Vagina (tissue), 2 donors: ENCODE measurements around the gene VASN. TPM values are rescaled to one million over a fixed set of nuclear protein-coding genes. Genes with fewer than 3 reads are reported as not detected.

ENCODE experiments used
- DNase-seq, 2 donors: peaks; one replicate each; pipeline ENCODE4 v3.0.0-alpha.2; 2017; ENCODE audit errors: extremely low spot score in 2 of 2
- H3K27ac ChIP-seq: fragments of 200-600 bp; sonication (generic); one replicate; pipeline ENCODE4 v1.5.1; 2019
- H3K27me3 ChIP-seq: fragments of 200-600 bp; sonication (generic); one replicate; pipeline ENCODE4 v1.5.1; 2019
- H3K36me3 ChIP-seq, 2 donors: fragments of 200-600 bp; sonication (generic); one replicate each; pipeline ENCODE4 v1.5.1; 2017 to 2019
- H3K4me1 ChIP-seq: fragments of 200-600 bp; sonication (generic); one replicate; pipeline ENCODE4 v1.5.1; 2019
- H3K4me3 ChIP-seq, 2 donors: fragments of 200-600 bp; sonication (generic); 1 replicate in 1 of 2; 2 replicates in 1 of 2; pipeline ENCODE4 v1.5.1; 2016 to 2019
- H3K9me3 ChIP-seq: fragments of 200-600 bp; sonication (generic); one replicate; pipeline ENCODE4 v1.5.1; 2019
- CTCF ChIP-seq, 3 experiments: fragments of 450-650 bp in 2 of 3; fragments of 200-600 bp in 1 of 3; sonication (generic) in 1 of 3; IDR thresholded peaks; one replicate each; pipeline ENCODE4 v1.5.1; 2017 to 2019; ENCODE audit warnings: antibody characterized with exemption in 3 of 3, mild to moderate bottlenecking in 2 of 3, moderate library complexity in 2 of 3
- POLR2A ChIP-seq, 2 donors: fragments of 450-650 bp; IDR thresholded peaks; one replicate each; pipeline ENCODE4 v1.6.1; 2017; ENCODE audit warnings: antibody characterized with exemption in 2 of 2, mild to moderate bottlenecking in 2 of 2, moderate library complexity in 2 of 2
- POLR2AphosphoS5 ChIP-seq, 2 donors: sonication (generic); formaldehyde crosslinking; IDR thresholded peaks; one replicate each; pipeline ENCODE4 v1.9.0; 2017; ENCODE audit warnings: antibody characterized with exemption in 2 of 2, mild to moderate bottlenecking in 2 of 2, low read depth in 1 of 2; ENCODE audit not compliant: insufficient read depth in 1 of 2
- intact Hi-C: fragments of 100-400 bp; cut with DNase I; formaldehyde crosslinking; loops from one replicate; pipeline ENCODE4 v1.15.1; 2023
- total RNA-seq: library from RNA; depleted of rRNA; stranded (reverse); fragments of >200 nt; gene quantifications from one replicate; pipeline ENCODE4 v1.2.3, GENCODE V29; 2016

VASN gene
- total RNA-seq, 1 donor from 2014 or later, result 37.6 TPM

DNA sequence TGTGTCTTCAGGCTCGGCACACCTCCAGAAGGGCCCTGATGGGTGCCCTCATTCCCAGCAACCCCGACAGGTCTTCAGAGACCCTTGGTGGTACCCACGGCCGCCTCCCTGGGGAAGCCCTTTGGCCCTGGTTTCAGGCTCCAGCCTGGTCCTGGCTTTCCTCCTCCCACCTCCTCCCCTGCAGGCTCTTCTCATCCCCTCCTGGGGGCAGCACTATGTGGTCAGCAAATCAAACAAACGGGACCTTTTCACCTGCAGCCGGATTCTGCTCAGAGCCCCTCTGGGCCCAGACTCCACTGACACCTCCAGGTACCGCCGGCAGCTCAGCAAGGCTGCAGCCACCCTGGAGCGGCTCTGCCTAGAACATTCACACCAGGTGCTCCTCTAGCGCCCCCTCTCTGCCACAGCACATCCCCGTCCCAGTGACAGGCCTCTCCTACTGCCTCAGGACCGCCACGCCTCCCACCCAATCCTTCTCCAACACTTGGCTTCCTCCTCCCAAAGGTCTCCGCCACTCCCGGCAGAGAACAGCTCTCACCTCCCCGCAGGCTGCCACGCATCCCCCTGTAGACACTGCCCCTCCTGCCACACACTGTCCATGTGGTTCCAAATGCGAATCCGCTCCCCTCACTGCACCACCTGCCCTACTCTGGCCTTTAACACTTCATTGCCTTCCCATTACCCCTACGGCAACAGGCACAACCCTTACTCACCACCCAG is 32.8 kb downstream of the VASN start:
- H3K27me3 ChIP-seq, result no peaks in the 10 kb centered on the region
- peaks cover 0 to 30% of the 10 kb centered on the region in 2 donors for H3K36me3 ChIP-seq
- no peaks in the 10 kb centered on the region for H3K9me3 ChIP-seq
- intact Hi-C loops, result loop anchor here (2.0 to 5.0 kb wide), 2 partner anchors 46 to 117 kb away; no protein-coding TSS in a partner anchor
- no peak overlapping the region for H3K4me3 ChIP-seq
- H3K4me1 ChIP-seq, result peaks cover 6% of the 10 kb centered on the region
- H3K27ac ChIP-seq, result no peak overlapping the region
- TF ChIP-seq POLR2AphosphoS5 (IDR thresholded peaks at IDR 0.05; ENCODE audit: insufficient read depth in 1 of 2, low read depth in 1 of 2), result no peak
- peak in 2 of 3 experiments; percentile 18 to 35 for TF ChIP-seq CTCF (IDR thresholded peaks at IDR 0.05)
- TF ChIP-seq POLR2A (IDR thresholded peaks at IDR 0.05), result no peak
- no peak for DNase-seq

GRCh38 chr16:4404967-4405696 is 33.5 kb downstream of the VASN start:
- TF ChIP-seq POLR2A (IDR thresholded peaks at IDR 0.05) (no peak), CTCF (IDR thresholded peaks at IDR 0.05) (no peak), POLR2AphosphoS5 (IDR thresholded peaks at IDR 0.05; ENCODE audit: insufficient read depth in 1 of 2, low read depth in 1 of 2) (no peak)

GRCh38 chr16:4407543-4408322 is 36.1 kb downstream of the VASN start:
- H3K36me3 ChIP-seq, result peaks cover 0 to 39% of the 10 kb centered on the region in 2 donors
- no peaks in the 10 kb centered on the region for H3K27me3 ChIP-seq
- peak in 1 of 2 donors; percentile 87 for DNase-seq
- intact Hi-C loops, result no loop called here
- H3K27ac ChIP-seq, result no peak overlapping the region
- H3K4me3 ChIP-seq, result no peak overlapping the region
- peaks cover 9% of the 10 kb centered on the region for H3K4me1 ChIP-seq
- H3K9me3 ChIP-seq, result no peaks in the 10 kb centered on the region
- no peak for TF ChIP-seq POLR2AphosphoS5 (IDR thresholded peaks at IDR 0.05; ENCODE audit: insufficient read depth in 1 of 2, low read depth in 1 of 2)
- no peak for TF ChIP-seq POLR2A (IDR thresholded peaks at IDR 0.05)
- no peak for TF ChIP-seq CTCF (IDR thresholded peaks at IDR 0.05)

More at GRCh38 chr16:4404967-4405696, 33.5 kb downstream of the VASN start:
- H3K4me1 ChIP-seq, result peaks cover 8% of the 10 kb centered on the region
- intact Hi-C loops, result loop anchor here (2.0 to 5.0 kb wide), 2 partner anchors 46 to 118 kb away; no protein-coding TSS in a partner anchor
- peaks cover 0 to 30% of the 10 kb centered on the region in 2 donors for H3K36me3 ChIP-seq
- H3K27me3 ChIP-seq, result no peaks in the 10 kb centered on the region
- H3K27ac ChIP-seq, result no peak overlapping the region
- no peaks in the 10 kb centered on the region for H3K9me3 ChIP-seq
- no peak overlapping the region for H3K4me3 ChIP-seq
- no peak for DNase-seq

DNA sequence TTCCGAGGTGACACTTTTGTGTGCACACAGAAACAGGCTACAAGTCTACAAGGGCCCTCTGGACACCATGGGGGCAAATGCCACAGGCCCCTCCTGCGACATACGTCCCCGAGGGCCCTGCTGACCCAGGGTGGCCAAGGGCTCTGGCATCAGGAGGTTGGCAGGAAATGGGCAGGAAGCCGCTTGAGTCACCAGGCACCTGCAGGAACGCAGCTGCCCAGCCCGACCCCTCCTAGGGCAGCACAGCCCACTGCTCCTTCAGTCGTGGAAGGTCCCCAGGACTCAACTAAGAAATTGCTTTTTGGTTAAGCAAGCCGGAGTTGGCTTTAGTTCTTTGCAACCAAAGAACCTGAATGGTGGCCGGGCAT is 36.7 kb downstream of the VASN start:
- no peak overlapping the region for H3K4me3 ChIP-seq
- DNase-seq, result no peak
- peaks cover 9% of the 10 kb centered on the region for H3K4me1 ChIP-seq
- H3K27ac ChIP-seq, result no peak overlapping the region
- no peaks in the 10 kb centered on the region for H3K27me3 ChIP-seq
- TF ChIP-seq CTCF (IDR thresholded peaks at IDR 0.05) (no peak), POLR2A (IDR thresholded peaks at IDR 0.05) (no peak), POLR2AphosphoS5 (IDR thresholded peaks at IDR 0.05; ENCODE audit: insufficient read depth in 1 of 2, low read depth in 1 of 2) (no peak)
- H3K9me3 ChIP-seq, result no peaks in the 10 kb centered on the region
- H3K36me3 ChIP-seq, result peaks cover 0 to 34% of the 10 kb centered on the region in 2 donors
- intact Hi-C loops, result no loop called here
